Body of pancreas (tissue), 4 donors: ENCODE results near the gene SERPINH1. TPM values are rescaled to one million over a fixed set of nuclear protein-coding genes. Genes with fewer than 3 reads are reported as not detected.

Source experiments
- ATAC-seq: fragments of 150-250 bp; one replicate; pipeline ENCODE4 v1.9.1; 2016
- DNase-seq, 4 donors: peaks; one replicate each; pipeline ENCODE4 v3.0.0-alpha.2; 2019
- H3K27ac ChIP-seq, 4 donors: fragments of 200-600 bp; sonication (generic); 1 replicate in 3 of 4; 2 replicates in 1 of 4; pipeline versions ENCODE4 v1.5.1 to v1.6.1; 2016 to 2019; ENCODE audit warnings: mild to moderate bottlenecking in 1 of 4, mixed read lengths in 1 of 4, moderate library complexity in 1 of 4
- H3K27me3 ChIP-seq, 2 donors: fragments of 200-600 bp; sonication (generic); one replicate each; pipeline ENCODE4 v1.6.0; 2016; ENCODE audit warnings: mild to moderate bottlenecking in 1 of 2
- H3K36me3 ChIP-seq, 2 donors: fragments of 200-600 bp; sonication (generic); replicated peaks in 1 of 2; 2 replicates each; pipeline ENCODE4 v1.5.1; 2016; ENCODE audit warnings: low read depth in 2 of 2; ENCODE audit not compliant: insufficient read depth in 1 of 2
- H3K4me1 ChIP-seq: fragments of 200-600 bp; sonication (generic); one replicate; pipeline ENCODE4 v1.6.0; 2016
- H3K4me3 ChIP-seq, 2 donors: fragments of 200-600 bp; sonication (generic); 1 replicate in 1 of 2; 2 replicates in 1 of 2; pipeline ENCODE4 v1.5.1; 2016 to 2019
- H3K9me3 ChIP-seq, 3 donors: fragments of 200-600 bp; sonication (generic); 1 replicate in 2 of 3; 2 replicates in 1 of 3; pipeline ENCODE4 v1.5.1; 2016
- CTCF ChIP-seq, 7 experiments: fragments of 450-650 bp in 4 of 7; fragments of 200-600 bp in 3 of 7; sonication (generic) in 3 of 7; IDR thresholded peaks; one replicate each; pipeline ENCODE4 v1.5.1; 2016 to 2019; ENCODE audit warnings: antibody characterized with exemption in 7 of 7
- POLR2A ChIP-seq, 3 donors: fragments of 450-650 bp; IDR thresholded peaks; one replicate each; pipeline ENCODE4 v1.6.1; 2016; ENCODE audit warnings: antibody characterized with exemption in 3 of 3, mild to moderate bottlenecking in 2 of 3
- WGBS, 2 donors: methylation state at CpG; one replicate each; pipeline ENCODE4 v1.1.5; 2017; 5-methylcytosine and 5-hydroxymethylcytosine counted together
- intact Hi-C: fragments of 100-400 bp; cut with DNase I; formaldehyde crosslinking; loops from one replicate; pipeline ENCODE4 v1.15.1; 2023
- total RNA-seq, 2 donors: library from RNA; depleted of rRNA; stranded (reverse); fragments of >200 nt; gene quantifications; one replicate each; pipeline ENCODE4 v1.1.0, GENCODE V29; 2016

Gene SERPINH1
- total RNA-seq = 100 to 1,000 TPM in 1 of 2 donors, 10 to 100 TPM in 1; 78.3 to 166 TPM

DNA sequence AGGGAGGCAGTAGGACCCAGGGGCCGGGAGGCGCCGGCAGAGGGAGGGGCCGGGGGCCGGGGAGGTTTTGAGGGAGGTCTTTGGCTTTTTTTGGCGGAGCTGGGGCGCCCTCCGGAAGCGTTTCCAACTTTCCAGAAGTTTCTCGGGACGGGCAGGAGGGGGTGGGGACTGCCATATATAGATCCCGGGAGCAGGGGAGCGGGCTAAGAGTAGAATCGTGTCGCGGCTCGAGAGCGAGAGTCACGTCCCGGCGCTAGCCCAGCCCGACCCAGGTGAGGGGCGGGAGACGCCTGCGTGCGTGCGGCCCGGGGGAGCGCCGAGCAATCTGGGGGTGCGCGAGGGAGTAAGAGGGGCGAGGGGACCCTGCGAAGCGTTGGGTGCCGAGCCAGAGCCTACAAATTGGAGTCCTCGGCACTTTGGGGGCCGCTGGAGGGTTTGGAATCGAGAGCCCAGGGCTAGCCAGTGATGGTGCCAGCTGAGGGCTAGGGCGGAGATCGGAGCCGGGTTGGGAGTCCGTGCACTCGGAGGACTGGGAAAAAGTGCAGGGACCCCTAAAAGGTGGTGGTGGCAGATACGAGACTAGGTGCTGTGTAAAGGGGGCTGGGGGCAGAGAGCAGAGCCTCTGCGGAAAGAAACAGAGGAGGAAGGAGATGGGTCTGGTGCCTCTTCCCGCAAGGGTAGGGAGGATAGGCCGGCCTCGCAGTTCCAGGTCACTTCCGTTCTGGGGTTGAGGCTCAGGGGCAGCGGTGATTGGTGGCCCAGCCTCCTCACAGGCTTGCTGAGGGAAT is at the start of gene SERPINH1:
Gene SERPINH1 (plus strand): TSS at position 206 of the 788 bp plus-strand sequence. CDS start 4,097 bp downstream, outside the sequence.
- Histone ChIP-seq H3K4me3 (peak within 1 kb of the TSS; percentile 74 to 75), H3K9me3 (no peaks in the 10 kb centered on the region), H3K27ac (peak within 1 kb of the TSS; percentile 85 to 98 (median 92)), H3K36me3 (peaks cover 0 to 2% of the 10 kb centered on the region in 2 donors), H3K4me1 (peaks cover 44% of the 10 kb centered on the region), H3K27me3 (no peaks in the 10 kb centered on the region)
- WGBS, 2 donors = 0 to 1% methylated on average over 36 to 45 of the region's 51 CpGs
- TF ChIP-seq POLR2A (IDR thresholded peaks at IDR 0.05) (peak; percentile 75 to 94 (median 94)), CTCF (IDR thresholded peaks at IDR 0.05) (no peak)
- intact Hi-C loops = no loop called here
- peak; percentile 84 to 91 (median 89) for DNase-seq
- peak; percentile 89 for ATAC-seq

GRCh38 chr11:75513250-75513649 is 48.8 kb upstream of the SERPINH1 start:
- Histone ChIP-seq H3K27me3 (no peaks in the 10 kb centered on the region), H3K4me3 (no peak overlapping the region), H3K27ac (no peak overlapping the region), H3K36me3 (no peaks in the 10 kb centered on the region), H3K9me3 (no peaks in the 10 kb centered on the region), H3K4me1 (peaks cover 20% of the 10 kb centered on the region)
- intact Hi-C loops = no loop called here
- no peak for DNase-seq
- TF ChIP-seq CTCF (IDR thresholded peaks at IDR 0.05) (no peak), POLR2A (IDR thresholded peaks at IDR 0.05) (no peak)
- 41 to 60% methylated on average over 5 of the region's 5 CpGs for WGBS, 2 donors
- peak; percentile 49 for ATAC-seq

DNA sequence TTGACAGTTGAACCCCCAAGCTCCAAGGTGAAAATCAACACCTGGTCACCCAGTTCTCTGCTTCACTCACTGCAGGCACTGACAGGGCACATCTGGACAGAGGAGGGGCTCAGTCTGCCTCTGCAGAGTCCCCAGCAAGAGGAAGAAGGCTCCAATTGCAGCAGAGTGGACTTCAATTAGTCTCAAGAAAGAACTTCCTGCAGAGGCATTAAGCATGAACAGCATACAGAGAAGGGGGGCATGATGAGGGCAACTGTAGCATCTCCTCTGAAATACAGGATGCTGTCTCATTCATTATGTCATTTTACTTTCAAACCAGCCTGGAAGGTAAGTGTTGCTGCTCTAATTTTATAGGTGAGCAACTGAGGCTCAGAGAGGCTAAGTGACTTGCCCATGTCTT is 47.5 kb upstream of the SERPINH1 start:
- Histone ChIP-seq H3K27ac (no peak overlapping the region), H3K9me3 (no peaks in the 10 kb centered on the region), H3K4me3 (no peak overlapping the region), H3K36me3 (no peaks in the 10 kb centered on the region), H3K27me3 (no peaks in the 10 kb centered on the region), H3K4me1 (peaks cover 20% of the 10 kb centered on the region)
- no peak for DNase-seq
- no peak for ATAC-seq
- TF ChIP-seq CTCF (IDR thresholded peaks at IDR 0.05) (no peak), POLR2A (IDR thresholded peaks at IDR 0.05) (no peak)
- intact Hi-C loops = no loop called here

DNA sequence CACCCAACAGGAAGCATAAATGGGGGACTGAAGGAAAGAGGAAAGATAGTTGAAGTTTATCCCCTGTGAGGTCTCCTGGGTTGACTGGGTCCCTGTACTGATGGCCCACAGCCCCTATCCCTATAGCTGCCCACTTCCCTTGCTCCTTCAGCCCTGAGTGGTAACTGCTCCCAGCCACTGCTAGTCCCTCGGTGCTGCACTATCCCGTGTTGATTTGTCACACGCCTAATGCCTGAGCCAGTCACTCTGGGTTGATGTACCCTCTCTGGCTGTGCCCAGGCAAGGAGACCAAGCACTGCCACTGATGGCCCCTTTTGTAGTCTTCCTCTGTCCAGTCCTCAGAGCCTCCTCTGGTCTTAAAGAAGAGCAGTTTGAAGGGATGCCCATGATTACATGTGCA is 45.9 kb upstream of the SERPINH1 start:
- Histone ChIP-seq H3K9me3 (no peaks in the 10 kb centered on the region), H3K36me3 (no peaks in the 10 kb centered on the region), H3K4me1 (peaks cover 26% of the 10 kb centered on the region), H3K27ac (no peak overlapping the region), H3K27me3 (no peaks in the 10 kb centered on the region), H3K4me3 (no peak overlapping the region)
- TF ChIP-seq POLR2A (IDR thresholded peaks at IDR 0.05) = no peak
- no peak for TF ChIP-seq CTCF (IDR thresholded peaks at IDR 0.05)
- intact Hi-C loops = no loop called here
- ATAC-seq = no peak
- no peak for DNase-seq
- WGBS, 2 donors = 89 to 97% methylated on average over 3 of the region's 3 CpGs

- no peak for DNase-seq
- H3K27ac ChIP-seq = no peak overlapping the region
- intact Hi-C loops = no loop called here
- H3K4me3 ChIP-seq = no peak overlapping the region
- 85 to 88% methylated on average over 7 of the region's 7 CpGs for WGBS, 2 donors
- TF ChIP-seq CTCF (IDR thresholded peaks at IDR 0.05) = no peak
- TF ChIP-seq POLR2A (IDR thresholded peaks at IDR 0.05) = no peak
- no peaks in the 10 kb centered on the region for H3K27me3 ChIP-seq
- no peak for ATAC-seq
- H3K36me3 ChIP-seq = no peaks in the 10 kb centered on the region
- no peaks in the 10 kb centered on the region for H3K9me3 ChIP-seq
- peaks cover 28% of the 10 kb centered on the region for H3K4me1 ChIP-seq
Measured at GRCh38 chr11:75516886-75517285, 45.2 kb upstream of the SERPINH1 start.
